SU-DHL-6 (cell line): Measurements from ENCODE around the gene TNFRSF21.

ENCODE experiments used
- H2AFZ ChIP-seq: fragments of 200-600 bp; sonication (generic); 2 replicates; pipeline ENCODE4 v1.6.1; 2014; ENCODE audit warnings: low read depth, mild to moderate bottlenecking, moderate library complexity, mixed read lengths, antibody characterized with exemption, low read length; ENCODE audit not compliant: severe bottlenecking
- H3F3A ChIP-seq: fragments of 200-600 bp; shearing (Covaris generic); 2 replicates; pipeline ENCODE4 v1.6.0; 2016; ENCODE audit warnings: antibody characterized with exemption, mild to moderate bottlenecking; ENCODE audit not compliant: insufficient read depth
- H3K27ac ChIP-seq: fragments of 200-600 bp; sonication (generic); 2 replicates; pipeline ENCODE4 v1.5.1; 2016; ENCODE audit warnings: low read depth, mild to moderate bottlenecking, low read length, moderate library complexity, mixed read lengths
- H3K27me3 ChIP-seq: fragments of 200-600 bp; sonication (generic), shearing (Covaris generic); 2 replicates; pipeline ENCODE4 v1.6.0; 2014; ENCODE audit warnings: mild to moderate bottlenecking, low read length
- H3K36me3 ChIP-seq: fragments of 200-600 bp; sonication (generic); 2 replicates; pipeline ENCODE4 v1.6.1; 2014; ENCODE audit warnings: mild to moderate bottlenecking, low read length, mixed read lengths
- H3K4me2 ChIP-seq: fragments of 300-600, 200-600 bp; shearing (Covaris generic), sonication (generic); 2 replicates; pipeline ENCODE4 v1.6.0; 2014; ENCODE audit warnings: low read length, low read depth, mild to moderate bottlenecking; ENCODE audit not compliant: poor library complexity, severe bottlenecking
- H3K4me3 ChIP-seq: fragments of 200-600 bp; sonication (generic); 2 replicates; pipeline ENCODE4 v1.5.1; 2014; ENCODE audit warnings: antibody characterized with exemption, low read length, mild to moderate bottlenecking, mixed read lengths; ENCODE audit not compliant: insufficient read depth, poor library complexity, severe bottlenecking
- H3K79me2 ChIP-seq: fragments of 200-600 bp; sonication (generic); 2 replicates; pipeline ENCODE4 v1.6.1; 2014; ENCODE audit warnings: mild to moderate bottlenecking, low read length, moderate library complexity; ENCODE audit not compliant: insufficient read depth
- H3K9ac ChIP-seq: fragments of 200-600 bp; sonication (generic); 2 replicates; pipeline ENCODE4 v1.7.0; 2014; ENCODE audit warnings: mild to moderate bottlenecking, low read length
- H3K9me2 ChIP-seq: fragments of 200-600 bp; sonication (generic); replicated peaks from 2 replicates; pipeline ENCODE4 v1.6.1; 2014; ENCODE audit warnings: low read length; ENCODE audit not compliant: insufficient read depth
- H3K9me3 ChIP-seq: fragments of 200-600 bp; sonication (generic); 2 replicates; pipeline ENCODE4 v1.6.1; 2014; ENCODE audit warnings: low read length, mixed read lengths; ENCODE audit not compliant: insufficient read depth
- H4K20me1 ChIP-seq: fragments of 200-600 bp; sonication (generic); 2 replicates; pipeline ENCODE4 v1.6.1; 2014; ENCODE audit warnings: low read depth, mild to moderate bottlenecking, antibody characterized with exemption, low read length, moderate library complexity, mixed read lengths
- EZH2phosphoT487 ChIP-seq: fragments of 200-600 bp; sonication (generic), shearing (Covaris generic); conservative IDR thresholded peaks from 2 replicates; pipeline ENCODE4 v1.6.1; 2018; ENCODE audit warnings: mild to moderate bottlenecking, antibody characterized with exemption, low read length, moderate library complexity, mixed read lengths
- TF ChIP-seq, protein P1 (sequence below): fragments of 200-600 bp; sonication (generic); IDR thresholded peaks from one replicate; pipeline ENCODE4 v1.5.1; 2017; ENCODE audit warnings: antibody characterized with exemption, mild to moderate bottlenecking, low read length, moderate library complexity; ENCODE audit not compliant: insufficient read depth, poor library complexity, severe bottlenecking

Gene TNFRSF21

DNA sequence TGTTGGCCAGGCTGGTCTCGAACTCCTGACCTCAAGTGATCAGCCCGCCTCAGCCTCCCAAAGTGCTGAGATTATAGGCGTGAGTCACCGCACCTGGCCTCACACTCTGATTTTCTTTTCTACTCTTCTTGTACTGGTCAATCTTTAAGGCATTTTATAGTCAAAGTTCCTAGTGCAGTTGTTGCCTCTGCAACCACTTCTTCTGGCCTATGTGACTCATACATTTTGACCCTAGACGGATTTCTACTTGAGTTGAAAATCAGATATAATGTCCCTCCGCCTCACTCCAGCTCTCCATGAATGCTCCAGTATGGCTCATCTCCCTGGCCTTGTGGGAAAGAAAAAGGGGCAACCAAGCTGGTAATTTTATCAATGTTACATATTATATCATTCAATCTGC is 42.4 kb downstream of the TNFRSF21 start:
- H3K27me3 ChIP-seq, result no peaks in the 10 kb centered on the region
- no peaks in the 10 kb centered on the region for H4K20me1 ChIP-seq
- no peak overlapping the region for H2AFZ ChIP-seq
- no peak overlapping the region for H3K27ac ChIP-seq
- no peak overlapping the region for H3K9ac ChIP-seq
- H3K4me2 ChIP-seq, result no peak overlapping the region
- no peak overlapping the region for H3K4me3 ChIP-seq
- no peaks in the 10 kb centered on the region for H3K79me2 ChIP-seq
- H3F3A ChIP-seq, result no peaks in the 10 kb centered on the region
- no peaks in the 10 kb centered on the region for H3K9me2 ChIP-seq
- TF ChIP-seq EZH2phosphoT487, result no peak
- TF ChIP-seq, protein P1, sequence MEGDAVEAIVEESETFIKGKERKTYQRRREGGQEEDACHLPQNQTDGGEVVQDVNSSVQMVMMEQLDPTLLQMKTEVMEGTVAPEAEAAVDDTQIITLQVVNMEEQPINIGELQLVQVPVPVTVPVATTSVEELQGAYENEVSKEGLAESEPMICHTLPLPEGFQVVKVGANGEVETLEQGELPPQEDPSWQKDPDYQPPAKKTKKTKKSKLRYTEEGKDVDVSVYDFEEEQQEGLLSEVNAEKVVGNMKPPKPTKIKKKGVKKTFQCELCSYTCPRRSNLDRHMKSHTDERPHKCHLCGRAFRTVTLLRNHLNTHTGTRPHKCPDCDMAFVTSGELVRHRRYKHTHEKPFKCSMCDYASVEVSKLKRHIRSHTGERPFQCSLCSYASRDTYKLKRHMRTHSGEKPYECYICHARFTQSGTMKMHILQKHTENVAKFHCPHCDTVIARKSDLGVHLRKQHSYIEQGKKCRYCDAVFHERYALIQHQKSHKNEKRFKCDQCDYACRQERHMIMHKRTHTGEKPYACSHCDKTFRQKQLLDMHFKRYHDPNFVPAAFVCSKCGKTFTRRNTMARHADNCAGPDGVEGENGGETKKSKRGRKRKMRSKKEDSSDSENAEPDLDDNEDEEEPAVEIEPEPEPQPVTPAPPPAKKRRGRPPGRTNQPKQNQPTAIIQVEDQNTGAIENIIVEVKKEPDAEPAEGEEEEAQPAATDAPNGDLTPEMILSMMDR, result no peak
- no peaks in the 10 kb centered on the region for H3K36me3 ChIP-seq
- H3K9me3 ChIP-seq, result no peaks in the 10 kb centered on the region

DNA sequence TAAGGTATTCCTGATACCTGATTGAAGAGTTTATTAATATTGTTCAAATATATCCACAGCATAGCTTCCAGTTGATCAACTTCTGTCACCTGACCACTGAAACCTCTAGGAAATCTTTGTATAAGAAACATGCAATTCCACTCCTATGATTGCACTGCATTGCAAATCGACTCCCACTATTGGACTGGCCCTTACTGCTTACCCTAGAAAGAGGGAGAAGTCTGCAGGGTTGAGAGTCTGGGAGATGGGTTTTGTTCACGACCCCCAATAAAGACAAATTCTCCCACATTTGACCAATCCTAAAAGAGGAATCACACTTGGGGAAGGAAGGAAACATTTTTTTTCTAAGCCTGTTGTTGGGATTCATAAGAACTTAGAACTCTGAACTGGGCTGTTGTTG is 43.7 kb downstream of the TNFRSF21 start:
- Histone ChIP-seq H3K36me3 (no peaks in the 10 kb centered on the region), H3K4me2 (no peak overlapping the region), H3K27ac (no peak overlapping the region), H3K9me3 (no peaks in the 10 kb centered on the region), H3K27me3 (no peaks in the 10 kb centered on the region), H3K9ac (no peak overlapping the region), H3K4me3 (no peak overlapping the region), H3K79me2 (no peaks in the 10 kb centered on the region), H3F3A (no peaks in the 10 kb centered on the region), H3K9me2 (no peaks in the 10 kb centered on the region), H4K20me1 (no peaks in the 10 kb centered on the region), H2AFZ (no peak overlapping the region)
- TF ChIP-seq, protein P1, result no peak
- TF ChIP-seq EZH2phosphoT487, result no peak

DNA sequence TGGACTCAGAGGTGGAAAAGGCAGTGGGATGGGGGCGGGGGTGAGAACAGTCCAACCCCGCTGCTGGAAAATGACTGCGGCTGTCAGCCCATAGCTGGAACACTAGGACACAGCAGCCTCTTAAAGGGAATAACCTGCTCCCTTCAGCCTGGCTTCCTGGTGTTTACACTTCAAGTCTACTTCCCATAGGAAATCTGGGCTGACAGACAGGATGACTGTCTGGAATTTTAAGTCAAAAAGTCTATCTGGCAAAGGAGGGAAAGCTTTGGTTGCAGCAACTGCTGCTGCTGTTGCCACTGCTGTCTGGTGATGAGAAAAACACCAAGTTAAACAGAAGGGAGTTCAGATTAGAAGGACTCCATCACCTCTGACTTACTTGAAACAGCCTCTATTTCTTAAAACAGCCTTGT is 44.9 kb downstream of the TNFRSF21 start:
- no peaks in the 10 kb centered on the region for H3F3A ChIP-seq
- no peaks in the 10 kb centered on the region for H3K36me3 ChIP-seq

More for the DNA sequence above, 44.9 kb downstream of the TNFRSF21 start:
- no peak for TF ChIP-seq EZH2phosphoT487
- TF ChIP-seq, protein P1, result no peak
- Histone ChIP-seq H3K4me3 (no peak overlapping the region), H3K9ac (no peak overlapping the region), H3K9me3 (no peaks in the 10 kb centered on the region), H3K79me2 (no peaks in the 10 kb centered on the region), H3K27me3 (no peaks in the 10 kb centered on the region), H4K20me1 (no peaks in the 10 kb centered on the region), H3K4me2 (no peak overlapping the region), H3K9me2 (no peaks in the 10 kb centered on the region), H3K27ac (no peak overlapping the region), H2AFZ (no peak overlapping the region)
